GM18505 (cell line): ENCODE data around the gene SDCCAG8.
"Not testable (repeated sequence)": the region's sequence is repeated elsewhere in the genome, so short reads cannot be mapped to it uniquely, and the experiment has no call there.

Experiments
- ATAC-seq: cut with Tn5 transposase; IDR thresholded peaks from one replicate; pipeline ENCODE4 v1.9.1; 2021; ENCODE audit not compliant: unreplicated experiment
- POLR2A ChIP-seq: IDR thresholded peaks from 4 replicates; pipeline ENCODE4 v1.6.1; 2011; ENCODE audit warnings: borderline replicate concordance; ENCODE audit not compliant: insufficient read depth, insufficient read length; ENCODE audit errors: extremely low read depth

Gene SDCCAG8

GRCh38 chr1:243255791-243256512 is at the start of gene SDCCAG8:
TSS of gene SDCCAG8 (plus strand) at chr1:243256041. CDS start at chr1:243256174, 133 bp downstream.
- peak; percentile 66 for ATAC-seq
- TF ChIP-seq POLR2A = peak; percentile 82

GRCh38 chr1:243211984-243212383 is 43.9 kb upstream of the SDCCAG8 start:
- ATAC-seq = not testable (repeated sequence)

GRCh38 chr1:243213045-243213787 is 42.6 kb upstream of the SDCCAG8 start:
- ATAC-seq = no peak
- no peak for TF ChIP-seq POLR2A

- not testable (repeated sequence) for ATAC-seq
These were observed 40.5 kb upstream of the SDCCAG8 start for GRCh38 chr1:243215276-243215875.

GRCh38 chr1:243216741-243217140 is 39.1 kb upstream of the SDCCAG8 start:
- no peak for ATAC-seq
- TF ChIP-seq POLR2A = no peak

- ATAC-seq = no peak
- no peak for TF ChIP-seq POLR2A
These were observed 38.5 kb upstream of the SDCCAG8 start for GRCh38 chr1:243217349-243217748.

- ATAC-seq = no peak
- TF ChIP-seq POLR2A = no peak
These were observed 37.8 kb upstream of the SDCCAG8 start for GRCh38 chr1:243218059-243218458.

GRCh38 chr1:243227622-243228021 is 28.2 kb upstream of the SDCCAG8 start:
- no peak for ATAC-seq
- TF ChIP-seq POLR2A = no peak

- no peak for ATAC-seq
- no peak for TF ChIP-seq POLR2A
These were observed 26.3 kb upstream of the SDCCAG8 start for GRCh38 chr1:243229526-243229925.

- no peak for TF ChIP-seq POLR2A
- no peak for ATAC-seq
These were observed 24.9 kb upstream of the SDCCAG8 start for GRCh38 chr1:243230914-243231313.

- TF ChIP-seq POLR2A = no peak
These were observed 21.9 kb upstream of the SDCCAG8 start for GRCh38 chr1:243233908-243234307.

GRCh38 chr1:243234978-243235647 is 20.7 kb upstream of the SDCCAG8 start:
- no peak for ATAC-seq
- no peak for TF ChIP-seq POLR2A

More at GRCh38 chr1:243233908-243234307, 21.9 kb upstream of the SDCCAG8 start:
- ATAC-seq = no peak

- ATAC-seq = no peak
- TF ChIP-seq POLR2A = no peak
These were observed 19.1 kb upstream of the SDCCAG8 start for GRCh38 chr1:243236604-243237252.

GRCh38 chr1:243244432-243244841 is 11.4 kb upstream of the SDCCAG8 start:
- ATAC-seq = no peak
- no peak for TF ChIP-seq POLR2A

GRCh38 chr1:243246916-243247315 is 8.9 kb upstream of the SDCCAG8 start:
- no peak for ATAC-seq
- no peak for TF ChIP-seq POLR2A
